HG02571 (cell line): ENCODE results near the gene SNAP23.

Experiments used
- ATAC-seq: cut with Tn5 transposase; IDR thresholded peaks from one replicate; pipeline ENCODE4 v1.9.1; 2021; ENCODE audit warnings: mild to moderate bottlenecking, moderate library complexity; ENCODE audit not compliant: unreplicated experiment

Gene SNAP23

DNA sequence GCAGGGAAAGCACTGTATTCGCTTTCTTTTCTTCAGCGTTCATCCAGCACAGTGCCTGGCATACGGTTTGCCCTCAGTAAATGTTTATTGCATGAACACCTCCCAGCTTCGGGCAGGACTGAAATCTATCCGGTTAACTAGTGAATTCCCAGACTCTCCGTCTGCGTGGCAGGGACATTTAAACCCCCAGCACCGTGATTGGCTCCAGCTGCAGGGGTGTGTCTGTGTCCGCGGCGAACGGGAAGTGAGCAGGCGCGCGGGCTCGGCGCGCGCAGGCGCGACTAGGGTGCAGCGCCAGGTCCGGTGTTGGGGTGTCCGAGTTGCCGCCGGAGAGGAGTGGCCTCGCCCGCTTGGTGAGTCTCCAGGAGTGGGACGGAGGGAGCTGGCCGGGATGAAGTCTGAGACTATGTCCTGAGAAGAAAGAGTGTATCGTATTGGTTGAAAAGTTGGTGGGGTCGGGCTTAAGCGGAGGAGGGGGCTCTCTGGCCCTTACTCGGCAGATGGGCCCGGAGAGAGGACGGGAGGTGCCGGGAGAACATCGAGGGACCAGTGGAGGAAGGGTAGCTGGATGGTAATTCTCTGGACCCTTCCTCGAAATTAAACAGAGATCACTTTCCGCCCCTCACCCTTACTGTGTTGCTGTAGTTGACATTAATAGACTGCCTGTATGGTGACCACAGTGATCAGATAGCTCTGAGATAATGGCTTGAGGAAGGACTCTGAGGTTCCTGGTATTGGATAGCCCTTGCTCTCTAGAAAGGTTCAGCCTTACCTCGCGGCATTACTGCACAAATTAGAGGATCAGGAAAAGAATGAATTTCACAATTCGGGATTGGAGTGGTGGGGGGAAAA is at the start of gene SNAP23:
Gene SNAP23 (plus strand): TSS at position 274 of the 852 bp plus-strand sequence. CDS start 16,213 bp downstream, outside the sequence.
- peak; percentile 79 for ATAC-seq

DNA sequence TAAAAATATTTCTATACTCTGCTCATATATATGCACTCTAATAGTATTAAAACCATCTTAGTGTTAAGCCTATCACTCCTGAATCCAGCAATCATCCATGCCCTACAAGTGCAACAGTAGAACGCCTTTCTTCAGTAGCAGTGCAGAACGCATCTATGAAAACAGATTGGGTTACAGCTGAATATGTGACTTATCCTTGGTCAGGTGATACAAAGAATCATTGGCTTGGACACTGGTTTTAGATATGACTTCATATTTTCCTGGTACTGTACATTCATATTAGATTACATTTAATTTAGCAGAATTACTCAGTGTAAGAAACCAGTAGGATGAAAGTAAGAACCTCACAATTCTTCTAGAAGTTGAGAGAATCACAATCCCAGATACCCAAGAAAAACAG is 47.8 kb upstream of the SNAP23 start:
- ATAC-seq = no peak

DNA sequence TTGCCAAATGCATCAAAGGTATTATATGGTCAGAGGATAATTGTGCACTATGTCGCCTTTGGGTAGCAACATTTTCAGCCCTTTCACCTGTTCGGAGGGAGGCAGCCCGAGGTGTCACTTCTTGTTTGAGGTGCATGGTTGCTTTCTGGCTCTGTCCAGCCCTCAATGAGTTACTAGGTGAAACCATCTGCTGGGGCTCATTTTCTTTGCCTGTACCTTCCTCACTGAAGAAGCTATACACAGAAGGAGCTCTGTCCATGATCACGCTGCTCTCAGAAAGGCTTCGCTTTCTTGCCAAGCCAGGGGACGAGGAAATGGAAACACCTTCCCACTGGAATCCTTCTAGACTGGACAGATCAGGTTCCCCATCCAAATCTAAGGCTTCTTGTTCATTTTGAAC is 47.2 kb upstream of the SNAP23 start:
- no peak for ATAC-seq

DNA sequence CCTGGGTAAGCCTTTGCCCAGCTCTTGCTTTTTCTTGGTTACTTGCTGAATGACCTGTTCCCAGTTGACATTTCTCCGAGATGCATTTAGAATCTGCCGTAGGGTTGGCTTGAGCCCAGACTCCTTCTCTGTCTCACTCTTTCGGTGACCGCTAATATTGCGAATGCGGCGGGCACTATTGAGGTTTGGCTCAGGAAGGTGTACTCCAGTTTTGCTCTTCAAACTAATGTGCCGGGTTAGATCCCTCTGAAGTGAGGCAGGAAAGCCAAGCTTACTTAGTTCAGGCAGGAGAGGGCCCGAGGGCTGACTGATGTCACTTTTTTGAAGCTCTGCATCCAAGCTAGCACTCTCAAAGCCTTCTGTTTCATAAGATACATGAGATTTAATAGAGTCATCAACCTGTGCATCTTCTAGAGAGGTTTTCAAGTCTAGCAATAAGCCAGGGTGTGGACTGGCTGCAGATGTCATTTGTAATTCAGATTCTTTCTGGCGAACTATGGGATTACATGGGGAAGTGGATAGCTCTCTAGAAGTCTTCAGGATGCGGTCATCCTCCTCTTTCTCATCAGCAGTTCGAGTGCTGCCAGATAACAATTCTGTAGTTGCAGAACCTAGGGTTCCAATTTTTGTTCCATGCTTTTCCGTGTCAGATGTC is 45.5 kb upstream of the SNAP23 start:
- ATAC-seq = no peak

DNA sequence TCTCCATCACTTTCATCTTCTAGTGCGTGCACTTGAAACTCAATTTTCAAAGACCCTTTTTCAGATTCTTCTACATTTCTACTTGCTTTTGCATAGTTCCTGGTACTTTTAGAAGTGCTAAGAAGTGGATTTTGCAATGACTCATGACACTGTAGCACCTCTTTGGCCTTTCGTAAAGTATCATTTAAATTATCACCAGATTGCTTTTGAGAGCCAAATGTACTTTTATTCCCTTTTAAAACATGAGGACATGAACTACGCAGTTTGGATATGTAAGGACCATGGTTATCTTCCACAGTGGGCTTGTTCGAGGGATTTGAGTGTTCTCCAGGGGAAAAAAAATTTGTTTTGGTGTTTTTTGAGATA is 45.0 kb upstream of the SNAP23 start:
- ATAC-seq = no peak

DNA sequence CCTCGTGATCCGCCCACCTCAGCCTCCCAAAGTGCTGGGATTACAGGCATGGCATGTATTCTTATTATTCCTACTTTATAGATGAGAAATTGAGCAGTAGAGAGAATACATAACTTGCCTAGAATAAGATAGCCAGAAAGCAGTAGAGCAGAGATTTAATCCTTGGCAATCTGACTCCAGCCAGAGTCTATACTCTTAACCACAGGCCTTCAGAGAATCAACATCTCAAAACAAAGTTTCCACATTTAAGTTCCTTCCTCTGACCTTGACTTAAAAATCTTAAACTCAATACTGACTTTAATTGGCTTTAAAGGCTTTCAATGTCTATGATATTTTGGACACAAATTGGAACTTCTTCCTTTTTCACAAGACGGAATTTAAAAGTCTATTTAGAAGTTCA is 41.6 kb upstream of the SNAP23 start:
- no peak for ATAC-seq

DNA sequence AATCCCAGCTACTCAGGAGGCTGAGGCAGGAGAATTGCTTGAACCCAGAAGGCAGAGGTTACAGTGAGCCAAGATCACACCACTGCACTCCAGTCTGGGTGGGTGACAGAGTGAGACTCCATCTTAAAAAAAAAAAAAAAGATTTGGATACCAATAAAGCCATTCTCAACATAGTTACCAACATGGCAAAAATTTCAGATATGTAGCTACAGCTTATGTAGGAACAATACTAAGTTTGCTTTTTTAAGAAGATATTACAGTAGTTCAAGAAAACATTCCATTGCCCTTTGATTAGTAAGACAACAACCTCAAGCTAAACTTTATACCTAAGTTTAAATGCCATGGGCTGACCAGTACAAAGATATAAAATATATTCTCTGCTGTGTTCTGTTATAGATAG is 38.9 kb upstream of the SNAP23 start:
- no peak for ATAC-seq

DNA sequence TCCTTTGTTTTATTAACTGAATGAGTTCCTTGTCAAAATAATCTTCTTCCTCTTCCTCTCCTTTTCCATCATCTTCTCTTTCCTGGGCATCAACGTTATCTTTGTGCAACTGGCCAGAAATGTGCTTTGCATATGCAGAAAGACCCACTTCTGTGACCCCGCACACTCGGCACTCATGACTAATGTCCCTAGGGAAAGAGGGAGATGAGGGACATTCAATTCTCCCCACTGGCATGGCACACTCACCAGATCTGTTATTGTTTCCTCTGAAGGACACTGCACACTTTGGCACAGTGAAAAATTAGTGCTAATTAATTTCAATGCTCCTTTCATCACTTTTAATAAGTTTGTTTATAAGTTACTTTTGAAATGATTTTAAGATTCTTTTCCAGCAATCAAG is 38.5 kb upstream of the SNAP23 start:
- no peak for ATAC-seq

DNA sequence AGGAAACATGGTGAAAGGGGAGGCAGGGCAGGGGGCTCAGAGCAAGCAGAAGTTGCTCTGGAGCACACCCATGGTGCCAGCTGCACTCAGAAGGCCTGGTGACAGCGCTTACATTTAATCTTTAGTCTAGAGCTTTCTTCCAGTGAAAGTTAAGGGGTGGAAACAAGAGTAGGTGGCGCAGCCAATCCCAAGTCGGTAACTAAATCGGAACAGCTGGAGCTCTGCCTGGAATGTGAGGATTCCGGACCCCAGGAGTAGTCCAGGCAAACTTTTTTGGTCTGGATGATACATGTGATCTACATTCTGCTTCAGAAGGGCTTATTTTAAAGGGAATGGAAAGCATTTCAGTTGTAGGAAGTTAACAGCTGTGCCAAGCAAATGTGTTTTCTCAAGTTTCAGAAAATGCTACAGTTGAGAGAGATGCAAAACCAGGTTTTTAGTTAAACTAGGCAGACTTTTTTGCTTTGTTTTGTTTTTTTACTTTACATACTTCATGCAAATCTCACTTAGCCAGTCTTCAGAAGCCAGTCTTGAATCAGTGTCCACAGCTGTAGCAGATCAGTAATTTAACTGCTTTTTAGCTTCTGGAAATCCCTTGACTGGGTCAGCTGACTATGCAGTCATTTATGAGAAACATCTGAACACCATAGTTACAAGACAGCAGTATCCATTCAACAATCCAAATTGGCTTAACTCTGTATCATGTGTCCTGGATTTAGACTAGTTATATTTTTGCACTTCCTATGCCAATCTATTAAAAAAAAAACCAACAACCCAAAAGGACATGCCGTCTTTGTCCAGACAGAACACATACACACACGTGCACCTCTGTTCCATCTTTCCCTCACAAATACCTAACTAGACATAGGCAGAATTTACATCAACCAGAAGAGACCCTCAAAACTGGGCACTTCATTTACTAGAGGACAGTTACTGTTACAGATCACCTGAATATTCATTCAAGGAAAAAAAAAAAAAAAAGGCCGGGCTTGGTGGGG is 37.7 kb upstream of the SNAP23 start:
- peak; percentile 47 for ATAC-seq

DNA sequence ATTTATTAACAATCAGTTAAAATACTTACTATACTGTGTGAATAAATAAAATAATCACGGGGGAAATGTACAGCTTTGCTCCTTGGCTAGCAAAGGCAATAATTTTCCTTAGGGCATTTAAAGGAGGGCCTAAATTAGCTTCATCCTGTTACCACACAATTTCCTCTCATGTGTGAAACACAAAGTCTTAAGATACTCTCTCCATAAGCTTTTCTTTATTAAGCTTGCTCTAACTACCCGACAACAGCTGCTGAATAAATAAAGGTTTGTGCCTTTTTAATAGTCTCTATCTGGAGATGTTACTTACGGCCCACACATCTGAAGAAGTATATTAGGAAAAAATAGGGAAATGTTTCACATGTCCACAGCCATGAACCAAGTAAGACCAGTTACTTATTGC is 34.2 kb upstream of the SNAP23 start:
- no peak for ATAC-seq

DNA sequence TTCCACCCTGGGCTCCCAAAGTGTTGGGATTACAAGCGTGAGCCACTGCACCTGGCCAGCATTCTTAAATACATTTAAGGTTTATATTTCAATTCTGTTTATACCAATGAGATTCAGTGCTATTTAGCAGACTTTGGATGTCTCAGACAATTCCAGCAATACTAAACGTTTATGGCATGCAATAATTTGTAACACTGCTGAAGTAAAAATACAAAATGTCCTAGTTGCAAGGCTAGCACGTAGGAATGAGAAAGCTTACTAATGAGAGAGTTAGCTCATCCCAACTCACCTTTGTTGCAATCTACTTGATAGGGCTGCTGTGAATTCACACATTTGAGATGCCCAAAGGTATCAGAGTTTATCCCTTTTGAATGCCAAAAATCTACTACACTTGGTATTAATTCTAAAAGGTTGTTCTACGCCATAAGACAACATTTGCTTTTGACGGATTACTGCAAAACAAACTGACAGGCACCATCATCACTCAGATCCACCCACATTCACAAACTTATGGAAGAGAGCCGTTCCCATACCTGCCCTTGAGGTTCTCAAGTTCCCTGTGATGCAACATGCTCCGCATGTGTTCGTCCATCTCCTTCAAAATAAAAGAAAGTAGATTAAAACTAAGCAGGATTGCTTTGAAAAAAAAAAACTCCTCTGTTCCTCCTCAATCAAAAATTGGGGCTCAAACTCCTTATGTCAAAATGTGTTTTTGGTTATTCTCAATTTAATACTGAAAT is 29.7 kb upstream of the SNAP23 start:
- ATAC-seq = no peak

DNA sequence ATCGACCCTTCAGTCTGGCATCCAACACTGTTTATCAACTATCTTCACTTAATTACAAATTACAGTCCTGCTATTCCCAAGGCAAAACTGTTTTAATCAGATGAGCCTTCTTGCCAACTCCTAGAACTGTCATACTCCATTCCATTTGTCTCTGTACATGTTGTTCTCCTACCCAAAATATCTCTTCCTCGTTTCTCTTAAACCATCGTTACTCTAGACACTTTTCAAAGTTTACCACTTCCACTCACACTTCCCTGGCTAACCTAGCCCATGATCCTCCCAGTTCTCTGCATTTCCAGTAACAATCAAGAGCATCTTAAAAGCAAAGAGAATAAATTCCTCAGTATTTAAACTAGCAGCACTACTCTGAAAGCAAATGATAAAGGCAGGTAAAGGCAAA is 24.4 kb upstream of the SNAP23 start:
- ATAC-seq = no peak

DNA sequence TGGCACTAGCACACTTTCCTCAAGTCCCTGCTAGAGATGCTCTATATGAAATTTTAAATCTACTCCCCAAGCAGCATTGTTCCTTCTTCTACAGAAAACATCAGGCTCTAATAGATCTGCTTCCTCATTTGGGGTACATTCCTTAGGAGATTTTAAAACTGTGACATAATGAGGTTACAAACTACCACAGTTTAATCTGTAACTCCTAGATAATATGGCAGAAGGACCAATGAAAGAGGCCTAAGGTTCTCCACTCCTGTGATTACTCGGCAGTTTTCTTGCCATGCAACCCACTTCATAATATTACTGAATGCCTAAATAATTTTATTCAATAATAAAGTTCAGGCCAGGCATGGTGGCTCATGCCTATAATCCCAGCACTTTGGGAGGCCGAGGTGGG is 20.6 kb upstream of the SNAP23 start:
- ATAC-seq = no peak

DNA sequence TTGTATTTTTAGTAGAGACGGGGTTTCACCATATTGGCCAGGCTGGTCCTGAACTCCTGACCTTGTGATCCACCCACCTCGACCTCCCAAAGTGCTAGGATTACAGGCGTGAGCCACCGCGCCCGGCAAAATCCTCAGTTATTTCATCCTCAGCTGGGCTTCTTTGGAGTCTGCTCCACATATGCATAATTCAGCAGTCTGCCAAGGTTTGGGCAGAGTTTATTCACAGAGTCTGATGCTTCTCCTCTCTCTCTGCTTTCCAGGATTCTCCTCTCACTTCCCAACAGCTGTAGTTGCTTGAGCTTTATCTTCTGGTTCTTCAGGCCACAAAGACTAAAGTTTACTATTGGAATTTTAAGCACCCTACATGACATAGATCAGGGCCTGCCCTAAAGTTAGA is 12.7 kb upstream of the SNAP23 start:
- no peak for ATAC-seq

DNA sequence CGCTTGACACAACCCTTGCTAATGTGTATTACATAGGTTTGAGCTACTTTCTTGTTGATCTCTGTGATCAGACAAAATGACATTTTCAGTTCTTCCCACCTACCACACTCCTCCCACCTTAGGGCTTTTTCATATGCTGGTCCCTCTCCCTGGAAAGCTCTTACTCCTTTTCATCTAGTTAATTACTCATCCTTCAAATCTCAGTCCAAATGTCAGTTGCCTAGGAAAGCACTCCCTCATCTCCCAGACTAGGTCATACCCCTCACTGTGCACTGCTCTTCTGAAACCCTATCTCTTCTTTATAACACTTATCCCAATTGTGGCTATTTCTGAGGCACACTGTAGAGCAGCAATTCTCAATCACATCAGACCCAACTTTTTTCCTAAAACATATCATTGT is 11.8 kb upstream of the SNAP23 start:
- ATAC-seq = no peak

DNA sequence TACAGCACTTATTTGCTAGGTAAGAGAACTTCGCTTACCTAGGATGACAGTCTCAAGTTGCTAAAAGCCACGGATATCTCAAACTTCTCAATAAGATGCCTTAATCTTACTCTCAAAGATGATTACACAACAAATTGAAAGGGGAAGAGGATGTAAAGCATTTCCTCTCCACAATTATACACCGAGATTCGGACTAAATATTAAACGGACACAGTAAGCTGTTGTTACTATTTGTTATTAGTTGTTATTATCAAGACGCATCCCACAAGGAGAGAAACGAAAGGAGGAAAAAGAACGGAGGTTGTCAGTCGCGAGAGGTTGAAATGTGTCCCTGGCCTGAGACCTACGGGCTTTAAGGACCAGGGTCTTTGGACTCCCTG is 5.2 kb upstream of the SNAP23 start:
- ATAC-seq = no peak

DNA sequence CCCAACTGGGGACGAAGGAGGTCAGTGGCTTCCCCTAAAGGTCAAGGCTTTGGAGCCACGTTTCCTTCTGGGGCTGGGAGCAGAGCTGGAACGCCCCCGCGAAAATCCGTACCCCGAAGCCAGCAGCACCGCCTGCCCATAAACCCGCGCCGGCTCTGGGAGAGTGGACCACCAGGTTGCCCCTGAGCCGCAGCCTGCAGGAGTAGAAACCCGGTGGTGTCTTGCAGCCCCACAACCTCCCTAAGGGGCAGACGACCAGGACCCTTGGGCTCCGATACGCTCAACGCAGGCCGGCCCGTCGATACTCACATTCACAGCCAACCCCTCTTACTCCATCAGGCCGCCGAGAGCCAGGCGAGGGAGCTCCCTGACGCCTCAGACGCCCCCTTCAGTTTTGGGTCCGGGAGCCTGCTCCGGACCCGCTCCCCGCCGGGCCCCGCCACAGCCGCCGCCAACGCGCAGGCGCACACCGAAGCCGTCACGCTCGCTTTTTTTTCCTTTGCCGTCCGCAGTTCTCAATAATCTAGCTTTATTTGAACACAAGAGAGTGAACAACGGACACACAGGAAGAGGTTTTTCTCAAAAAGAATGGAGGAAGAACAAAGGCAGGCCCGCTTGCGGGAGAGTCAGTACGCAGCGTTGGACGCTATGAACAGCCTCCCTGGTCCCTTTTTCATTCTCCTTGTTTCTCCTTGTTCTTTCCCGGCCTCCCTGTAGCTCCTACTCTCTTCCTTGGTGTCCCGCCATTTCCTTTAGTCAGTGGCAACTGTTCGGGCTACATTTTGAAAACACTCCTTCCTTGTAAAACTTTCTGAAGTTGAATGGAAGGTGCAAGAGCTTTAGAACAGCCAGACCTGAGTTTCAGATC is 4.5 kb upstream of the SNAP23 start, which contains the start of gene ZNF106:
Gene ZNF106 (minus strand): TSS at position 471 of the 868 bp plus-strand sequence. CDS start 18,852 bp downstream, outside the sequence.
- ATAC-seq = peak; percentile 47

DNA sequence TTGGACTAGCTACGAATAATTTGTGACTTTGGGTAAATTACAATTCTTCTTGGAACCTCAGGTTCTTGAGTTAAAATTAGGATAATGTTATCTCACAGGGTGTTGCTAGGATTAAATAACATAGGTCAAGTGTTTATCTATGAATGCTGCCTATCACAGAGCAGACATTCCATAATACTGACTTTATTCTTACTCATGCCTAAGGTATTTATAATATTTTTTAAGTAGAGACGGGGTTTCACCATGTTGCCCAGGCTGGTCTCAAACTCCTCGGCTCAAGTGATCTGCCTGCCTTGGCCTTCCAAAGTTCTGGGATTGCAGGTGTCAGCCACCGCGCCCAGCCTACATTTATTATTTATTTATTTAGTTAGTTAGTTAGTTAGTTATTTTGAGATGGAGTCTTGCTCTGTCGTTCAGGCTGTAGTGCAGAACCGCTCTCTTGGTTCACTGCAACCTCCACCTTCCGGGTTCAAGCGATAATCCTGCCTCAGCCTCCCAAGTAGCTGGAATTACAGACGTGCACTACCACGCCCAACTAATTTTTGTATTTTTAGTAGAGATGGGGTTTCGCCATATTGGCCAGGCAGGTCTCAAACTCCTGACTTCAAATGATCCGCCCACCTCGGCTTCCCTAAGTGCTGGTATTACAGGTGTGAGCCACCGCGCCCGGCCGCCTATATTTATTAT is 3.8 kb upstream of the SNAP23 start:
- ATAC-seq = no peak

DNA sequence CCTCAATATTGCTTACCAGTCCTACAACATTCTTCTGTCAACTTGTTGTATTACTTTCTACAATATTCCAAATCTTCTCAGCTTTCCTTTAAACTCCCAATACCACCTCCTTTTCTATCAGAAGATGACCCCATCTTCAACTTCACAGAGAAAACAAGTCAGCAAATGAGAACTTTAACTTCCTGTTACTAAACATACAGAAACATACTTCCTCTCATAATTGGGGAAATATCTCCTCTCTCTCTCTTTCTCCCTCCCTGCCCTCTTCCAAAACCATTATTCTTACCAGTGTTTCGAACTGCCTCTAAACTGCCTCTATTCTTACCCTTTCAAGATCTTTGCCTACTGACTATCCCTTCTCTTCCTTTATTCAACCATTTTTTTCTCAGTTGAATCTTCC is 1.8 kb upstream of the SNAP23 start:
- no peak for ATAC-seq
